Measurements from ENCODE around the gene MT1X.

Gene MT1X

GRCh38 chr16:56681939-56682702 is at the start of gene MT1X:
Gene MT1X, plus strand, starts transcription at chr16:56682470. Its CDS starts 71 bp downstream, at chr16:56682541.
- peak; percentile 81 to 91 (median 87) for DNase-seq (ENCODE audit: low read depth in 3 of 3)

- no peak for DNase-seq (ENCODE audit: low read depth in 3 of 3)
Measured at GRCh38 chr16:56632848-56633365, 49.4 kb upstream of the MT1X start.

GRCh38 chr16:56633535-56633934 is 48.7 kb upstream of the MT1X start:
- DNase-seq (ENCODE audit: low read depth in 3 of 3) = no peak

- no peak for DNase-seq (ENCODE audit: low read depth in 3 of 3)
Measured at GRCh38 chr16:56634715-56635440, 47.4 kb upstream of the MT1X start.

- DNase-seq (ENCODE audit: low read depth in 3 of 3) = no peak
Measured at GRCh38 chr16:56635441-56635967, 46.8 kb upstream of the MT1X start.

GRCh38 chr16:56636616-56637413 is 45.5 kb upstream of the MT1X start:
- no peak for DNase-seq (ENCODE audit: low read depth in 3 of 3)

- DNase-seq (ENCODE audit: low read depth in 3 of 3) = no peak
Measured at GRCh38 chr16:56637814-56638750, 44.2 kb upstream of the MT1X start, which contains the start of gene MT1A. Gene MT1A, plus strand, starts transcription at chr16:56638666. Its CDS starts 73 bp downstream, at chr16:56638739.

GRCh38 chr16:56639045-56639444 is 43.2 kb upstream of the MT1X start:
- no peak for DNase-seq (ENCODE audit: low read depth in 3 of 3)

- no peak for DNase-seq (ENCODE audit: low read depth in 3 of 3)
Measured at GRCh38 chr16:56640076-56640475, 42.2 kb upstream of the MT1X start.

GRCh38 chr16:56641166-56641565 is 41.1 kb upstream of the MT1X start:
- DNase-seq (ENCODE audit: low read depth in 3 of 3) = no peak

GRCh38 chr16:56643080-56643778 is 39.0 kb upstream of the MT1X start:
- DNase-seq (ENCODE audit: low read depth in 3 of 3) = peak; percentile 51 to 77 (median 53)

GRCh38 chr16:56643833-56644232 is 38.4 kb upstream of the MT1X start:
- no peak for DNase-seq (ENCODE audit: low read depth in 3 of 3)

GRCh38 chr16:56645311-56645710 is 37.0 kb upstream of the MT1X start:
- DNase-seq (ENCODE audit: low read depth in 3 of 3) = no peak

GRCh38 chr16:56645838-56646237 is 36.4 kb upstream of the MT1X start:
- DNase-seq (ENCODE audit: low read depth in 3 of 3) = no peak

GRCh38 chr16:56647641-56648431 is 34.4 kb upstream of the MT1X start:
- DNase-seq (ENCODE audit: low read depth in 3 of 3) = no peak

- no peak for DNase-seq (ENCODE audit: low read depth in 3 of 3)
Measured at GRCh38 chr16:56649271-56649670, 33.0 kb upstream of the MT1X start.

GRCh38 chr16:56649820-56650219 is 32.5 kb upstream of the MT1X start:
- no peak for DNase-seq (ENCODE audit: low read depth in 3 of 3)

- no peak for DNase-seq (ENCODE audit: low read depth in 3 of 3)
Measured at GRCh38 chr16:56651586-56651985, 30.7 kb upstream of the MT1X start, which contains the start of gene MT1B. Gene MT1B, plus strand, starts transcription at chr16:56651886. Its CDS starts 68 bp downstream, at chr16:56651954.

GRCh38 chr16:56652600-56652999 is 29.7 kb upstream of the MT1X start:
- no peak for DNase-seq (ENCODE audit: low read depth in 3 of 3)

Data from stimulated activated CD4-positive, alpha-beta T cell treated with anti-CD3 and anti-CD28 coated beads, TNF-alpha, amount 100 ng/mL, for 24 hours (primary cell).